Measurements from ENCODE around the gene SNX27. TPM values are rescaled to one million over a fixed set of nuclear protein-coding genes. Genes with fewer than 3 reads are reported as not detected.

SNX27 gene
- total RNA-seq: 10 to 100 TPM; 35.7 to 44.6 (median 41.7) TPM

GRCh38 chr1:151611832-151612500 is at the start of gene SNX27:
Gene SNX27, plus strand, starts transcription at chr1:151612050. Its CDS starts 152 bp downstream, at chr1:151612202.
- Histone ChIP-seq H3K4me3 (peak within 1 kb of the TSS; percentile 95 to 99 (median 96)), H3K36me3 (no peaks in the 10 kb centered on the region), H3K27ac (peak within 1 kb of the TSS; percentile 91 to 98 (median 94)), H3K27me3 (no peaks in the 10 kb centered on the region), H3K4me1 (peaks cover 0 to 55% (median 7%) of the 10 kb centered on the region in 4 donors), H3K9me3 (no peaks in the 10 kb centered on the region)
- DNase-seq (ENCODE audit: low spot score in 2 of 2): peak; percentile 82 to 94
- 0 to 1% methylated on average over 48 to 61 of the region's 79 CpGs for WGBS, 2 donors
- TF ChIP-seq CTCF (IDR thresholded peaks at IDR 0.05) (peak in 2 of 5 experiments; percentile 13 to 27), EP300 (IDR thresholded peaks at IDR 0.05) (no peak), POLR2A (IDR thresholded peaks at IDR 0.05) (peak; percentile 24 to 74)

DNA sequence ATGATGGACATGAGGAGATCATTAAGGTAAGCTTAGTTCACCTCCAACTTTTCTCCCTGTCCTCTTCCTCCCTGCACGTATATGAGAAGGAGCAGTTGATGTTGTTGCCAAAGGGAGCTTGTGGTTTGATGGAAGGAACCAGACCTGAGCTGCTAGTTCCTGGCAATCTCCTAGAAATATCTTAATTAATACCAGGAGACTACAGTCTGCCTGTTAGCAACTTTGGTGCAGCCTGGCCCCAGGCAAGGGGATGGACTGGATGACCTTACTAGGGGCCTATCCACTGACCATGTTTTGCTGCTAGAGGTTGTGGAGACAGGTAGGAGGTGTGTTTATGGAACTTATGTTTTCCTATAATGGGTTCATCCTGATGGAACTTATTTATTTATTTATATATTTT is 49.2 kb upstream of the SNX27 start:
- Histone ChIP-seq H3K9me3 (no peaks in the 10 kb centered on the region), H3K4me3 (no peak overlapping the region), H3K27me3 (no peaks in the 10 kb centered on the region), H3K27ac (no peak overlapping the region), H3K36me3 (peaks cover 0 to 32% (median 3%) of the 10 kb centered on the region in 3 donors), H3K4me1 (no peaks in the 10 kb centered on the region)
- TF ChIP-seq EP300 (IDR thresholded peaks at IDR 0.05) (no peak), CTCF (IDR thresholded peaks at IDR 0.05) (no peak), POLR2A (IDR thresholded peaks at IDR 0.05) (no peak)
- no peak for DNase-seq (ENCODE audit: low spot score in 2 of 2)
- 82 to 85% methylated on average over 1 of the region's 1 CpG for WGBS, 2 donors

- TF ChIP-seq POLR2A (IDR thresholded peaks at IDR 0.05) (no peak), EP300 (IDR thresholded peaks at IDR 0.05) (no peak), CTCF (IDR thresholded peaks at IDR 0.05) (no peak)
- H3K9me3 ChIP-seq: no peaks in the 10 kb centered on the region
- peaks cover 0 to 32% (median 3%) of the 10 kb centered on the region in 3 donors for H3K36me3 ChIP-seq
- H3K27me3 ChIP-seq: no peaks in the 10 kb centered on the region
- H3K27ac ChIP-seq: no peak overlapping the region
- no peaks in the 10 kb centered on the region for H3K4me1 ChIP-seq
- WGBS, 2 donors: 39 to 66% methylated on average over 2 of the region's 2 CpGs
- DNase-seq (ENCODE audit: low spot score in 2 of 2): no peak
- no peak overlapping the region for H3K4me3 ChIP-seq
These were observed 48.5 kb upstream of the SNX27 start for GRCh38 chr1:151563376-151563775.

DNA sequence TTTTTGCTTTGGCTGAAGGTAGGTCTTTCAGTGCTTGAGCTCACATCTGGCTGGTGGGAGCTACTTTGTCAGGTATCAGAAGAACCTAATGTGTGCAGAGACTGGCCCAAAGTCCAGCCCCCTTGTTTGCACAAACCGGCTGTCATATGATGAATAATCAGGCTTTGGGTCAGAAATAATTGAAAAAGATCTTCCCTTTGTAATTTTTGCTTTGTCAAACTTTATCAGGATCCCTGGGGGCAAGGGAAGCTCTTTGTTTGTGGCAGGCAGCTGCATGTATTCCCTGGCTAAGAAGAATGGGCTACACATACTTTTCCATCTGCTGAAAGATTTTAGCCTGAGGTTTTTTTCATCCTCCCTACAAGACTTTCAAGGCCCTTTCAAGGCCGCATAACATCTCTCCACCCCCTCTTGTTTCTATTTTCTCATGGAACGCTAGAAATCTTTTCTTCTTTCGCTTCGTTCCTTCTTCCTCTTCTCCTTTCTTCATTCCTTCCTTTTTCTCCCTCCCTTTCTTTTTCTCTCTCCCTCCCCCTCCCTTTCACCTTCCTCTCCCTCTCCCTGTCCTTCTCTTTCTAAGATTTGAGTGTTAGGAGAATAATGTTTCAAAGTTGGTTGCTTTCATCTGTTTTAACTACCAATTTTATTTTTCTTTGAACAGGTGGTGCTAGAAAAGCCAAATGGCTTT is 46.2 kb upstream of the SNX27 start:
- TF ChIP-seq EP300 (IDR thresholded peaks at IDR 0.05) (no peak), CTCF (IDR thresholded peaks at IDR 0.05) (no peak), POLR2A (IDR thresholded peaks at IDR 0.05) (no peak)
- Histone ChIP-seq H3K4me3 (no peak overlapping the region), H3K27ac (no peak overlapping the region), H3K27me3 (no peaks in the 10 kb centered on the region), H3K36me3 (peaks cover 0 to 51% (median 3%) of the 10 kb centered on the region in 3 donors), H3K9me3 (no peaks in the 10 kb centered on the region), H3K4me1 (no peaks in the 10 kb centered on the region)
- 38 to 47% methylated on average over 5 of the region's 5 CpGs for WGBS, 2 donors
- no peak for DNase-seq (ENCODE audit: low spot score in 2 of 2)

DNA sequence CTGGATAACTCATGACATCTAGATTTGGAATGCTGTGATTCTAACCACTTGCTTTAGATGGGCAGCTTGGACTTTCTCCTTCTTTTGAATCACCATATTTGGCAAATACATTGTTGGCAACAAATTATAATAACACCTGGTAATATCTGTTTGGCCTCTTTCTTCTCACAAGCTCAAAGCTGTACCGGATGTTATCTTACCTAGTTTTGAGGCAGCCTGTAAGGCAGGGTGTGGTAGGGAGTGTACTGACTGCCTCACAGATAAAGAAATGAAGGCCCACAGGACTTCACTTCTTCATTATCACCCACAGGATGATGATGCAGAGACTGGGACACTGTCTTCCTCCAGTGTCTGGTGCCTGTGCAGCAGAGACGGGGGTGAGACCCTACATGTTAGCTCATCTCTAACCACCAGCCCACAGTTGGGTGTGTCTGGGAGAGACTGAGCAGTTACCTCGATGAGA is 43.2 kb upstream of the SNX27 start:
- Histone ChIP-seq H3K4me3 (no peak overlapping the region), H3K27ac (no peak overlapping the region), H3K27me3 (no peaks in the 10 kb centered on the region), H3K4me1 (no peaks in the 10 kb centered on the region), H3K9me3 (no peaks in the 10 kb centered on the region), H3K36me3 (peaks cover 0 to 66% (median 3%) of the 10 kb centered on the region in 3 donors)
- WGBS, 2 donors: 77 to 81% methylated on average over 3 of the region's 3 CpGs
- TF ChIP-seq POLR2A (IDR thresholded peaks at IDR 0.05): no peak
- no peak for TF ChIP-seq CTCF (IDR thresholded peaks at IDR 0.05)
- TF ChIP-seq EP300 (IDR thresholded peaks at IDR 0.05): no peak
- no peak for DNase-seq (ENCODE audit: low spot score in 2 of 2)
